Measurements from ENCODE around the gene C8A. TPM values are rescaled to one million over a fixed set of nuclear protein-coding genes. Genes with fewer than 3 reads are reported as not detected.

Gene C8A
- total and polyA plus RNA-seq, 2 of the 13 experiments (the other 11 are each of a cell fraction or from before 2014, with no cell fraction given) = 10.5 to 15.0 TPM

- TF ChIP-seq SPEN (CRISPR knock-in tag; IDR thresholded peaks at IDR 0.05; ENCODE audit: low read depth) (peak; percentile 61; the same call in 1 of the 2 replicates), ISL2 (CRISPR knock-in tag; IDR thresholded peaks at IDR 0.05) (peak; percentile 98), ZNF282 (IDR thresholded peaks at IDR 0.05; ENCODE audit: partially characterized antibody) (no peak), FOXA1 (IDR thresholded peaks at IDR 0.05) (no peak), FOXA1 (CRISPR knock-in tag; IDR thresholded peaks at IDR 0.05) (peak; percentile 93), ZBTB14 (CRISPR knock-in tag; IDR thresholded peaks at IDR 0.05) (no peak), PBX2 (CRISPR knock-in tag; IDR thresholded peaks at IDR 0.05) (no peak), MLLT10 (CRISPR knock-in tag; IDR thresholded peaks at IDR 0.05) (no peak), ZNF567 (CRISPR knock-in tag; IDR thresholded peaks at IDR 0.05; ENCODE audit: borderline replicate concordance) (no peak), PTBP1 (IDR thresholded peaks at IDR 0.05; ENCODE audit: low read depth, low read length, poor library complexity, severe bottlenecking) (no peak), PREB (CRISPR knock-in tag; IDR thresholded peaks at IDR 0.05) (no peak), ZNF776 (CRISPR knock-in tag; IDR thresholded peaks at IDR 0.05) (no peak), ZBTB26 (CRISPR knock-in tag; IDR thresholded peaks at IDR 0.05; ENCODE audit: borderline replicate concordance) (peak; percentile 86; the same call in 1 of the 2 replicates), ZNF691 (CRISPR knock-in tag; IDR thresholded peaks at IDR 0.05; ENCODE audit: borderline replicate concordance, low read depth) (0 out of 2 replicates have a peak, but pooled peaks have one; percentile 22), ZXDC (CRISPR knock-in tag; IDR thresholded peaks at IDR 0.05) (no peak), MTA3 (CRISPR knock-in tag; IDR thresholded peaks at IDR 0.05) (no peak), ZNF512 (CRISPR knock-in tag; IDR thresholded peaks at IDR 0.05) (peak; percentile 71; the same call in 1 of the 2 replicates), KLF12 (CRISPR knock-in tag; IDR thresholded peaks at IDR 0.05; ENCODE audit: borderline replicate concordance) (0 out of 2 replicates have a peak, but pooled peaks have one; percentile 38), TBX2 (CRISPR knock-in tag; IDR thresholded peaks at IDR 0.05; ENCODE audit: borderline replicate concordance) (peak; percentile 93), ZNF446 (CRISPR knock-in tag; IDR thresholded peaks at IDR 0.05) (no peak)
Measured at GRCh38 chr1:56910441-56910985, 55.9 kb downstream of the C8A start (continued).

All from HepG2 (cell line).